ENCODE measurements around the gene CTIF. TPM values are rescaled to one million over a fixed set of nuclear protein-coding genes. Genes with fewer than 3 reads are reported as not detected.
A peak's percentile ranks its signal among the peaks of the same experiment; 100 is the strongest.

Gene CTIF
- polyA plus RNA-seq, 3 donors, result 0.38 to 8.7 (median 1.2) TPM

- Histone ChIP-seq H3K9ac (ENCODE audit: insufficient read depth, low read length, poor library complexity, severe bottlenecking) (peak overlapping the region; percentile 24), H3K4me2 (replicated peaks; ENCODE audit: extremely low read depth, low read length, poor library complexity, severe bottlenecking) (peak overlapping the region; percentile 51), H3K9me3 (replicated peaks in 1 of 2; ENCODE audit: control insufficient read depth in 1 of 2, insufficient read depth in 1 of 2, low read length in 2 of 2) (no peaks in the 10 kb centered on the region), H3K4me3 (replicated peaks in 1 of 3; ENCODE audit: low read depth in 2 of 3, low read length in 3 of 3) (peak overlapping the region in 1 of 3 experiments; percentile 36), H4K20me1 (ENCODE audit: insufficient read depth, low read length) (no peaks in the 10 kb centered on the region), H3K27ac (ENCODE audit: low read depth in 1 of 2, low read length in 2 of 2) (peak overlapping the region; percentile 58 to 81), H3K27me3 (ENCODE audit: control insufficient read depth in 2 of 2, insufficient read depth in 2 of 2, low read length in 2 of 2) (no peaks in the 10 kb centered on the region), H3K36me3 (replicated peaks in 1 of 2; ENCODE audit: control insufficient read depth in 1 of 2, insufficient read depth in 2 of 2, low read length in 2 of 2) (no peaks in the 10 kb centered on the region), H3K4me1 (ENCODE audit: control insufficient read depth in 1 of 2, insufficient read depth in 2 of 2, low read length in 2 of 2) (peaks cover 39 to 56% of the 10 kb centered on the region in 2 donors), H2AFZ (ENCODE audit: insufficient read depth, low read depth, low read length, poor library complexity, severe bottlenecking) (no peak overlapping the region), H3K79me2 (ENCODE audit: insufficient read depth, low read length) (no peaks in the 10 kb centered on the region)
- peak; percentile 58 to 72 (median 59) for DNase-seq
- WGBS (ENCODE audit: insufficient coverage), result 17% methylated on average over 7 of the region's 13 CpGs
- peaks cover 13 to 18% of the 10 kb centered on the region in 2 donors for H3K36me3 Mint-ChIP-seq
- intact Hi-C loops (cut with micrococcal nuclease), result loop anchor here (2.0 to 10.0 kb wide), 5 partner anchors 19 to 63 kb away; no protein-coding TSS in a partner anchor
- peaks cover 0 to 2% (median 0%) of the 10 kb centered on the region in 7 donors for H3K9me3 Mint-ChIP-seq
- TF ChIP-seq CTCF (IDR thresholded peaks at IDR 0.05), result no peak
- peak overlapping the region; percentile 87 to 95 (median 93) for H3K27ac Mint-ChIP-seq
- peaks cover 46% of the 10 kb centered on the region for H3K4me1 Mint-ChIP-seq
- peaks cover 3 to 13% (median 12%) of the 10 kb centered on the region in 3 donors for H3K27me3 Mint-ChIP-seq (ENCODE audit: low read depth in 3 of 3)
- H3K4me3 Mint-ChIP-seq, result peak overlapping the region; percentile 37 to 73
Measured at GRCh38 chr18:48833701-48834412, 295.0 kb downstream of the CTIF start.

GRCh38 chr18:48834413-48835031 lies 295.7 kb downstream of the CTIF start:
- H3K4me1 Mint-ChIP-seq, result peaks cover 53% of the 10 kb centered on the region
- Histone ChIP-seq H2AFZ (ENCODE audit: insufficient read depth, low read depth, low read length, poor library complexity, severe bottlenecking) (no peak overlapping the region), H3K4me2 (replicated peaks; ENCODE audit: extremely low read depth, low read length, poor library complexity, severe bottlenecking) (peak overlapping the region; percentile 51)

More at GRCh38 chr18:48834413-48835031, 295.7 kb downstream of the CTIF start:
- 39% methylated on average over 9 of the region's 18 CpGs for WGBS (ENCODE audit: insufficient coverage)
- Histone ChIP-seq H3K9me3 (replicated peaks in 1 of 2; ENCODE audit: control insufficient read depth in 1 of 2, insufficient read depth in 1 of 2, low read length in 2 of 2) (no peaks in the 10 kb centered on the region), H4K20me1 (ENCODE audit: insufficient read depth, low read length) (no peaks in the 10 kb centered on the region), H3K4me3 (replicated peaks in 1 of 3; ENCODE audit: low read depth in 2 of 3, low read length in 3 of 3) (peak overlapping the region in 1 of 3 experiments; percentile 36), H3K4me1 (ENCODE audit: control insufficient read depth in 1 of 2, insufficient read depth in 2 of 2, low read length in 2 of 2) (peaks cover 43 to 63% of the 10 kb centered on the region in 2 donors), H3K27me3 (ENCODE audit: control insufficient read depth in 2 of 2, insufficient read depth in 2 of 2, low read length in 2 of 2) (no peaks in the 10 kb centered on the region), H3K36me3 (replicated peaks in 1 of 2; ENCODE audit: control insufficient read depth in 1 of 2, insufficient read depth in 2 of 2, low read length in 2 of 2) (no peaks in the 10 kb centered on the region), H3K79me2 (ENCODE audit: insufficient read depth, low read length) (no peaks in the 10 kb centered on the region), H3K9ac (ENCODE audit: insufficient read depth, low read length, poor library complexity, severe bottlenecking) (peak overlapping the region; percentile 23), H3K27ac (ENCODE audit: low read depth in 1 of 2, low read length in 2 of 2) (peak overlapping the region; percentile 58 to 81)
- Mint-ChIP-seq H3K27me3 (ENCODE audit: low read depth in 3 of 3) (peaks cover 3 to 12% (median 10%) of the 10 kb centered on the region in 3 donors), H3K27ac (peak overlapping the region; percentile 87 to 95 (median 93)), H3K9me3 (peaks cover 0 to 2% (median 0%) of the 10 kb centered on the region in 7 donors), H3K36me3 (peaks cover 10 to 20% of the 10 kb centered on the region in 2 donors), H3K4me3 (peak overlapping the region; percentile 70 to 74)
- DNase-seq, result peak; percentile 98 to 100 (median 99)
- intact Hi-C loops (cut with micrococcal nuclease), result loop anchor here (2.0 to 10.0 kb wide), 4 partner anchors 20 to 62 kb away; no protein-coding TSS in a partner anchor
- no peak for TF ChIP-seq CTCF (IDR thresholded peaks at IDR 0.05)
